ENCODE measurements around the gene LPCAT2. TPM values are rescaled to one million over a fixed set of nuclear protein-coding genes. Genes with fewer than 3 reads are reported as not detected.

LPCAT2 gene
- total RNA-seq, 4 donors from 2014 or later, result 8.0 to 27.1 (median 18.0) TPM

Other genes with a start within 250 kb of the LPCAT2 start
- gene IRX6, start 184.9 kb upstream of the LPCAT2 start, total RNA-seq, result under 1 TPM in 2 of 4 donors, not detected in 2; 0.12 to 0.64 TPM
- gene MMP2, start 29.9 kb upstream of the LPCAT2 start, total RNA-seq, result 100 to 1,000 TPM; 155 to 309 (median 265) TPM
- gene CAPNS2, start 57.6 kb downstream of the LPCAT2 start, total RNA-seq, result 1 to 10 TPM in 2 of 4 donors, under 1 TPM in 2; 0.58 to 3.1 (median 1.4) TPM
- gene SLC6A2, start 146.9 kb downstream of the LPCAT2 start, total RNA-seq, result 1 to 10 TPM in 2 of 4 donors, under 1 TPM in 2; 0.16 to 3.1 (median 1.3) TPM

All from gastroesophageal sphincter (tissue), 4 donors.